Measurements from ENCODE around the gene RHEBL1. TPM values are rescaled to one million over a fixed set of nuclear protein-coding genes. Genes with fewer than 3 reads are reported as not detected.

The RHEBL1 gene
- total and polyA plus RNA-seq, 2 experiments from 2014 or later, result 0.65 to 0.86 TPM

DNA sequence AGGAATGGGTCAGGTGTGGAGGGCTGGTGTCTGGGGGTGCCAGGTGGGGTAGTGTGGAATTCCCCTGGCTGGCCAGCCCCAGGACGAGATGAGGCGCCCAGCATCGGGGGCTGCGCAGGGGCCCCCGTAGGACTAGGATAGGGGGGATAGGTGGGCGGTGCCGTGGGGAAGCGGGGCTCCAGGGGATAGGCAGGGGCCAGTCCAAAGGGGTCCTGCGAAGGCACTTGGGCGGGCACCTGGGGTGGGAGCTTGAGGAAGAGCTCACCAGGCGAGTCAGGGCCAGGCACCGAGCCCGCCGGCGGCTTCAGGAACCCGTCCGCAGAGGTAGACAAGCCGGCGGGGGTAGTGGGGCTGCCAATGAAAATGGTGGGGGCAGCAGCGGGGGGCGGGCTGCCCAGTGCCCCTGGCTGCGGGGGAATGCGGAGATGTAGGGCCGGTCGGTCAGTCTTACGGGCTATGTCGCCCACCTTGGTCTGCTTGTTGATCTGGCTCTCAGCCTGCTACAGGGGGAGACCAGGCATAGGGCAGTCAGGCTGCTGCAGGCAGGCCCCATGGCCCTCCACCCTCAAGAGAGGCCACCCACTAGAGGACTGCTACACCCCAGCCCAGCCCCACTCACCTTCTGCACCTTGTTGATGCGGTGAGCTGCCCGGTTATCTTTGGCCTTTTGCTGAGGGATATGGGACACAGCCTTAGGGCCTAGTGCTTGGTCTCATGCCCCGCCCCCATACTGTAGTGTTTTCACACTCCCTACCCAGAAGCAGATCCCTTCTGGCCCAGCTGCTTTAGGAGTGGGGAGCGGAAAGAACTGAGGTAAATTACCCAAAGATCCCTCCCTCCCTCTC lies 28.5 kb downstream of the RHEBL1 start:
- peaks cover 12% of the 10 kb centered on the region for H3K79me2 ChIP-seq (ENCODE audit: insufficient read depth)
- no peak overlapping the region for H2AFZ ChIP-seq
- no peak overlapping the region for H3K27ac ChIP-seq
- H3F3A ChIP-seq (ENCODE audit: insufficient read depth), result no peaks in the 10 kb centered on the region
- no peaks in the 10 kb centered on the region for H3K9me2 ChIP-seq (ENCODE audit: insufficient read depth)
- H3K4me3 ChIP-seq, result no peak overlapping the region
- no peaks in the 10 kb centered on the region for H3K4me1 ChIP-seq (ENCODE audit: insufficient read depth)
- no peaks in the 10 kb centered on the region for H3K27me3 ChIP-seq (replicated peaks; ENCODE audit: insufficient read depth)
- DNase-seq, result no peak
- no peak overlapping the region for H3K4me2 ChIP-seq (ENCODE audit: unreplicated experiment)
- H3K36me3 ChIP-seq (ENCODE audit: low read depth), result peaks cover 31% of the 10 kb centered on the region; the same call in 1 of the 2 replicates
- 94 to 98% methylated on average over 8 to 31 of the region's 31 CpGs for WGBS, 2 experiments (ENCODE audit: low coverage in 1 of 2, low lambda C conversion rate in 2 of 2, missing lambda C conversion rate in 2 of 2)
- no peak overlapping the region for H3K9ac ChIP-seq
- TF ChIP-seq EZH2phosphoT487 (IDR thresholded peaks at IDR 0.05; ENCODE audit: insufficient read depth, low read depth), result no peak
- TF ChIP-seq EZH2 (IDR thresholded peaks at IDR 0.05; ENCODE audit: insufficient read depth, poor library complexity, severe bottlenecking), result no peak
- no peaks in the 10 kb centered on the region for H3K9me3 ChIP-seq (ENCODE audit: low read depth)
- no peaks in the 10 kb centered on the region for H4K20me1 ChIP-seq (ENCODE audit: insufficient read depth)
- in situ Hi-C loops (cut with MboI), result no loop called here

GRCh38 chr12:49040364-49040855 lies 29.4 kb downstream of the RHEBL1 start:
- Histone ChIP-seq H4K20me1 (ENCODE audit: insufficient read depth) (no peaks in the 10 kb centered on the region), H3K27me3 (replicated peaks; ENCODE audit: insufficient read depth) (no peaks in the 10 kb centered on the region), H3K4me1 (ENCODE audit: insufficient read depth) (no peaks in the 10 kb centered on the region), H3K27ac (no peak overlapping the region), H3K9me3 (ENCODE audit: low read depth) (no peaks in the 10 kb centered on the region), H3F3A (ENCODE audit: insufficient read depth) (no peaks in the 10 kb centered on the region), H3K4me2 (ENCODE audit: unreplicated experiment) (no peak overlapping the region), H3K9ac (no peak overlapping the region), H2AFZ (no peak overlapping the region), H3K9me2 (ENCODE audit: insufficient read depth) (no peaks in the 10 kb centered on the region), H3K36me3 (ENCODE audit: low read depth) (peaks cover 23% of the 10 kb centered on the region; the same call in 1 of the 2 replicates), H3K79me2 (ENCODE audit: insufficient read depth) (peaks cover 11% of the 10 kb centered on the region), H3K4me3 (no peak overlapping the region)
- WGBS, 2 experiments (ENCODE audit: low coverage in 1 of 2, low lambda C conversion rate in 2 of 2, missing lambda C conversion rate in 2 of 2), result 91 to 98% methylated on average over 4 to 14 of the region's 14 CpGs
- in situ Hi-C loops (cut with MboI), result no loop called here
- no peak for TF ChIP-seq EZH2 (IDR thresholded peaks at IDR 0.05; ENCODE audit: insufficient read depth, poor library complexity, severe bottlenecking)
- no peak for TF ChIP-seq EZH2phosphoT487 (IDR thresholded peaks at IDR 0.05; ENCODE audit: insufficient read depth, low read depth)
- DNase-seq, result no peak

DNA sequence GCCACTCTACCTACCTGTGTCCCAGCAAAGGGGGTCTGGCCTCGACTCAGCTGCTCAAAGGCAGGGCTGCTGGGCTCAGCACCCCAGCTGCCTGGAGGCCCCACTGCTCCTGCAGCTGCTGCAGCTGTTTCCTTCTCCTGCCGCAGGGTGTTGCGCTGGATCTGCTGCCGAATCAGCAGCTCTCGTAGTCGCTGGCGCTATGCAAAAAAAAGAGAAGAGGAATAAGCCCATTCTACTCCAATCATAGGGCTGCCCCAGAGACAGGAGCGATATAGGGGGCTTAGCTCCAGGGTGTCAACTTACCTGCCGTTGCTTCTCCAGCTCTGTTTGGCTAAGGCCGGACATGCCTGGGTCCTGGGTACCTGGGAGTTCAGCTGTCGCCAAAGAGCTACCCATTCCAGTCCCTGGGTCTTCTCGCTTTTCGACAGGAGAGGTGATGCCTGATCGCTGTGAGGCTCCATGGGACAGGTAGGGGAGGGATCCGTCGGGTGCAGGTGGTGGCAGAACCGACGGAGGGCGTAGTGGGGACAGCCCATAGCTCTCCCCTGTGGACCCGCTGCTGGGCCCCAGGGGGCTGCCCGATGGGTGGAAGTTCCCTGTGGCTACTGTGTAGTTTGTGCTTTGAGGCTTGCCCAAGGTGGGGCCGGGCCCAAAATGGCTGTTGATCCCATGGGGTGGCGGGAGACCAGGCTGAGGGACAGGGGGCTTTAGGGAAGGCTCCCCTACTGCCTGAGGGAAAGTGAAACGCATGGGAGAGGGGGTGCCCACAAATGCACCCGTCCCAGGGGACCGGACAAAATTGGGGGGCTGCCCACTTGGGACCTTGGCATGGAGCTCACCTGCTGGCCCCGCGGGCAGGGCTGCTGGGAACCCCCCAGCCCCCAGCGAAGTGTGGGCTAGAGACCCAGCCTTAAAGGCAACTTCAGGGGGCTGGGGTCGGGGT lies 30.1 kb downstream of the RHEBL1 start:
- Histone ChIP-seq H3K4me2 (ENCODE audit: unreplicated experiment) (no peak overlapping the region), H3K36me3 (ENCODE audit: low read depth) (peaks cover 17% of the 10 kb centered on the region; the same call in 1 of the 2 replicates), H3K4me1 (ENCODE audit: insufficient read depth) (no peaks in the 10 kb centered on the region), H3K9me3 (ENCODE audit: low read depth) (no peaks in the 10 kb centered on the region), H3K9ac (no peak overlapping the region), H4K20me1 (ENCODE audit: insufficient read depth) (no peaks in the 10 kb centered on the region), H3K79me2 (ENCODE audit: insufficient read depth) (peaks cover 11% of the 10 kb centered on the region), H3F3A (ENCODE audit: insufficient read depth) (no peaks in the 10 kb centered on the region), H3K27ac (no peak overlapping the region), H2AFZ (no peak overlapping the region), H3K27me3 (replicated peaks; ENCODE audit: insufficient read depth) (no peaks in the 10 kb centered on the region), H3K4me3 (no peak overlapping the region), H3K9me2 (ENCODE audit: insufficient read depth) (no peaks in the 10 kb centered on the region)
- in situ Hi-C loops (cut with MboI), result no loop called here
- no peak for TF ChIP-seq EZH2phosphoT487 (IDR thresholded peaks at IDR 0.05; ENCODE audit: insufficient read depth, low read depth)
- no peak for TF ChIP-seq EZH2 (IDR thresholded peaks at IDR 0.05; ENCODE audit: insufficient read depth, poor library complexity, severe bottlenecking)
- WGBS, 2 experiments (ENCODE audit: low coverage in 1 of 2, low lambda C conversion rate in 2 of 2, missing lambda C conversion rate in 2 of 2), result 91 to 94% methylated on average over 29 to 30 of the region's 30 CpGs
- DNase-seq, result no peak

- Histone ChIP-seq H3K9me3 (ENCODE audit: low read depth) (no peaks in the 10 kb centered on the region), H3K9ac (no peak overlapping the region), H3K4me1 (ENCODE audit: insufficient read depth) (no peaks in the 10 kb centered on the region), H3F3A (ENCODE audit: insufficient read depth) (no peaks in the 10 kb centered on the region), H3K27ac (no peak overlapping the region), H3K27me3 (replicated peaks; ENCODE audit: insufficient read depth) (no peaks in the 10 kb centered on the region), H2AFZ (no peak overlapping the region), H3K36me3 (ENCODE audit: low read depth) (peaks cover 14% of the 10 kb centered on the region; the same call in 1 of the 2 replicates), H3K4me2 (ENCODE audit: unreplicated experiment) (no peak overlapping the region), H3K4me3 (no peak overlapping the region), H3K79me2 (ENCODE audit: insufficient read depth) (peaks cover 11% of the 10 kb centered on the region), H3K9me2 (ENCODE audit: insufficient read depth) (no peaks in the 10 kb centered on the region), H4K20me1 (ENCODE audit: insufficient read depth) (no peaks in the 10 kb centered on the region)
- no peak for TF ChIP-seq EZH2phosphoT487 (IDR thresholded peaks at IDR 0.05; ENCODE audit: insufficient read depth, low read depth)
- TF ChIP-seq EZH2 (IDR thresholded peaks at IDR 0.05; ENCODE audit: insufficient read depth, poor library complexity, severe bottlenecking), result no peak
- in situ Hi-C loops (cut with MboI), result no loop called here
- DNase-seq, result no peak
- 85 to 90% methylated on average over 20 of the region's 20 CpGs for WGBS, 2 experiments (ENCODE audit: low coverage in 1 of 2, low lambda C conversion rate in 2 of 2, missing lambda C conversion rate in 2 of 2)
Measured at GRCh38 chr12:49038291-49038955, 31.4 kb downstream of the RHEBL1 start.

Data from GM23248 (cell line).